Measurements from ENCODE around the gene NPNT. TPM values are rescaled to one million over a fixed set of nuclear protein-coding genes. Genes with fewer than 3 reads are reported as not detected.

The NPNT gene
- total and polyA plus RNA-seq, 2 experiments from 2014 or later = not detected

GRCh38 chr4:105934386-105934785, 39.1 kb downstream of the NPNT start:
- Histone ChIP-seq H3K36me3 (ENCODE audit: low read depth) (no peaks in the 10 kb centered on the region), H2AFZ (no peak overlapping the region), H3K27me3 (replicated peaks; ENCODE audit: insufficient read depth) (0 out of 2 replicates have a peak, but pooled peaks cover 11% of the 10 kb centered on the region), H3K9ac (no peak overlapping the region), H3K9me3 (ENCODE audit: low read depth) (no peaks in the 10 kb centered on the region), H4K20me1 (ENCODE audit: insufficient read depth) (no peaks in the 10 kb centered on the region), H3K4me3 (no peak overlapping the region), H3K4me1 (ENCODE audit: insufficient read depth) (no peaks in the 10 kb centered on the region), H3K4me2 (ENCODE audit: unreplicated experiment) (no peak overlapping the region), H3K9me2 (ENCODE audit: insufficient read depth) (no peaks in the 10 kb centered on the region), H3K79me2 (ENCODE audit: insufficient read depth) (no peaks in the 10 kb centered on the region), H3K27ac (no peak overlapping the region), H3F3A (ENCODE audit: insufficient read depth) (no peaks in the 10 kb centered on the region)
- no peak for TF ChIP-seq EZH2phosphoT487 (IDR thresholded peaks at IDR 0.05; ENCODE audit: insufficient read depth, low read depth)
- no peak for TF ChIP-seq EZH2 (IDR thresholded peaks at IDR 0.05; ENCODE audit: insufficient read depth, poor library complexity, severe bottlenecking)
- in situ Hi-C loops (cut with MboI) = no loop called here
- 11 to 17% methylated on average over 1 of the region's 1 CpG for WGBS, 2 experiments (ENCODE audit: low coverage in 1 of 2, low lambda C conversion rate in 2 of 2, missing lambda C conversion rate in 2 of 2)
- DNase-seq = no peak

GRCh38 chr4:105936901-105937300, 41.6 kb downstream of the NPNT start:
- no peak overlapping the region for H3K27ac ChIP-seq
- in situ Hi-C loops (cut with MboI) = no loop called here

GRCh38 chr4:105937759-105938158, 42.5 kb downstream of the NPNT start:
- no peak for TF ChIP-seq EZH2 (IDR thresholded peaks at IDR 0.05; ENCODE audit: insufficient read depth, poor library complexity, severe bottlenecking)
- TF ChIP-seq EZH2phosphoT487 (IDR thresholded peaks at IDR 0.05; ENCODE audit: insufficient read depth, low read depth) = no peak
- H3K36me3 ChIP-seq (ENCODE audit: low read depth) = no peaks in the 10 kb centered on the region
- H4K20me1 ChIP-seq (ENCODE audit: insufficient read depth) = no peaks in the 10 kb centered on the region
- H3F3A ChIP-seq (ENCODE audit: insufficient read depth) = no peaks in the 10 kb centered on the region
- H3K4me2 ChIP-seq (ENCODE audit: unreplicated experiment) = no peak overlapping the region
- no peaks in the 10 kb centered on the region for H3K9me3 ChIP-seq (ENCODE audit: low read depth)
- 39 to 52% methylated on average over 1 of the region's 1 CpG for WGBS, 2 experiments (ENCODE audit: low coverage in 1 of 2, low lambda C conversion rate in 2 of 2, missing lambda C conversion rate in 2 of 2)
- H3K4me1 ChIP-seq (ENCODE audit: insufficient read depth) = no peaks in the 10 kb centered on the region
- H3K27ac ChIP-seq = no peak overlapping the region
- in situ Hi-C loops (cut with MboI) = no loop called here
- no peaks in the 10 kb centered on the region for H3K79me2 ChIP-seq (ENCODE audit: insufficient read depth)
- no peak overlapping the region for H3K9ac ChIP-seq
- H3K4me3 ChIP-seq = no peak overlapping the region
- DNase-seq = no peak
- 0 out of 2 replicates have a peak, but pooled peaks cover 4% of the 10 kb centered on the region for H3K27me3 ChIP-seq (replicated peaks; ENCODE audit: insufficient read depth)
- no peaks in the 10 kb centered on the region for H3K9me2 ChIP-seq (ENCODE audit: insufficient read depth)
- no peak overlapping the region for H2AFZ ChIP-seq

More at GRCh38 chr4:105936901-105937300, 41.6 kb downstream of the NPNT start:
- no peaks in the 10 kb centered on the region for H4K20me1 ChIP-seq (ENCODE audit: insufficient read depth)
- H3K9me2 ChIP-seq (ENCODE audit: insufficient read depth) = no peaks in the 10 kb centered on the region
- no peak overlapping the region for H2AFZ ChIP-seq
- no peak for DNase-seq
- TF ChIP-seq EZH2phosphoT487 (IDR thresholded peaks at IDR 0.05; ENCODE audit: insufficient read depth, low read depth) = no peak
- no peak for TF ChIP-seq EZH2 (IDR thresholded peaks at IDR 0.05; ENCODE audit: insufficient read depth, poor library complexity, severe bottlenecking)
- H3K9me3 ChIP-seq (ENCODE audit: low read depth) = no peaks in the 10 kb centered on the region
- no peaks in the 10 kb centered on the region for H3K4me1 ChIP-seq (ENCODE audit: insufficient read depth)
- no peaks in the 10 kb centered on the region for H3K79me2 ChIP-seq (ENCODE audit: insufficient read depth)
- no peaks in the 10 kb centered on the region for H3K36me3 ChIP-seq (ENCODE audit: low read depth)
- H3K9ac ChIP-seq = no peak overlapping the region
- H3K4me3 ChIP-seq = no peak overlapping the region
- no peak overlapping the region for H3K4me2 ChIP-seq (ENCODE audit: unreplicated experiment)
- H3F3A ChIP-seq (ENCODE audit: insufficient read depth) = no peaks in the 10 kb centered on the region
- H3K27me3 ChIP-seq (replicated peaks; ENCODE audit: insufficient read depth) = 0 out of 2 replicates have a peak, but pooled peaks cover 6% of the 10 kb centered on the region
- 49 to 53% methylated on average over 7 of the region's 7 CpGs for WGBS, 2 experiments (ENCODE audit: low coverage in 1 of 2, low lambda C conversion rate in 2 of 2, missing lambda C conversion rate in 2 of 2)

- in situ Hi-C loops (cut with MboI) = no loop called here
- H3K9ac ChIP-seq = no peak overlapping the region
- no peak for TF ChIP-seq EZH2 (IDR thresholded peaks at IDR 0.05; ENCODE audit: insufficient read depth, poor library complexity, severe bottlenecking)
- TF ChIP-seq EZH2phosphoT487 (IDR thresholded peaks at IDR 0.05; ENCODE audit: insufficient read depth, low read depth) = no peak
These were observed 48.0 kb downstream of the NPNT start for GRCh38 chr4:105943234-105943633.

GRCh38 chr4:105944540-105944939, 49.3 kb downstream of the NPNT start:
- Histone ChIP-seq H2AFZ (no peak overlapping the region), H3K9me3 (ENCODE audit: low read depth) (no peaks in the 10 kb centered on the region), H3K27me3 (replicated peaks; ENCODE audit: insufficient read depth) (no peaks in the 10 kb centered on the region), H3K9me2 (ENCODE audit: insufficient read depth) (no peaks in the 10 kb centered on the region), H3F3A (ENCODE audit: insufficient read depth) (no peaks in the 10 kb centered on the region), H3K79me2 (ENCODE audit: insufficient read depth) (no peaks in the 10 kb centered on the region), H3K27ac (no peak overlapping the region), H3K4me1 (ENCODE audit: insufficient read depth) (peaks cover 6% of the 10 kb centered on the region; the same call in 1 of the 2 replicates), H3K4me3 (no peak overlapping the region), H3K9ac (no peak overlapping the region), H4K20me1 (ENCODE audit: insufficient read depth) (no peaks in the 10 kb centered on the region), H3K4me2 (ENCODE audit: unreplicated experiment) (peak overlapping the region; percentile 22), H3K36me3 (ENCODE audit: low read depth) (no peaks in the 10 kb centered on the region)
- TF ChIP-seq EZH2phosphoT487 (IDR thresholded peaks at IDR 0.05; ENCODE audit: insufficient read depth, low read depth) (no peak), EZH2 (IDR thresholded peaks at IDR 0.05; ENCODE audit: insufficient read depth, poor library complexity, severe bottlenecking) (no peak)
- DNase-seq = peak; percentile 53
- in situ Hi-C loops (cut with MboI) = no loop called here
- WGBS, 2 experiments (ENCODE audit: low coverage in 1 of 2, low lambda C conversion rate in 2 of 2, missing lambda C conversion rate in 2 of 2) = 0% methylated on average over 1 of the region's 1 CpG

More at GRCh38 chr4:105943234-105943633, 48.0 kb downstream of the NPNT start:
- 42 to 45% methylated on average over 3 of the region's 3 CpGs for WGBS, 2 experiments (ENCODE audit: low coverage in 1 of 2, low lambda C conversion rate in 2 of 2, missing lambda C conversion rate in 2 of 2)
- Histone ChIP-seq H3K4me2 (ENCODE audit: unreplicated experiment) (no peak overlapping the region), H3K27ac (no peak overlapping the region), H3K79me2 (ENCODE audit: insufficient read depth) (no peaks in the 10 kb centered on the region), H3K36me3 (ENCODE audit: low read depth) (no peaks in the 10 kb centered on the region), H3K9me3 (ENCODE audit: low read depth) (no peaks in the 10 kb centered on the region), H3K4me1 (ENCODE audit: insufficient read depth) (peaks cover 6% of the 10 kb centered on the region; the same call in 1 of the 2 replicates), H3K4me3 (no peak overlapping the region), H2AFZ (no peak overlapping the region), H4K20me1 (ENCODE audit: insufficient read depth) (no peaks in the 10 kb centered on the region), H3K9me2 (ENCODE audit: insufficient read depth) (no peaks in the 10 kb centered on the region), H3F3A (ENCODE audit: insufficient read depth) (no peaks in the 10 kb centered on the region), H3K27me3 (replicated peaks; ENCODE audit: insufficient read depth) (no peaks in the 10 kb centered on the region)
- no peak for DNase-seq

Measured in GM23248 (cell line).